Measurements from ENCODE around the gene CLMP. TPM values are rescaled to one million over a fixed set of nuclear protein-coding genes. Genes with fewer than 3 reads are reported as not detected.

The CLMP gene
- total and polyA plus RNA-seq, 2 donors (not counting 3 experiments of a cell fraction or from before 2014, with no cell fraction given), result 0.03 to 0.18 TPM

DNA sequence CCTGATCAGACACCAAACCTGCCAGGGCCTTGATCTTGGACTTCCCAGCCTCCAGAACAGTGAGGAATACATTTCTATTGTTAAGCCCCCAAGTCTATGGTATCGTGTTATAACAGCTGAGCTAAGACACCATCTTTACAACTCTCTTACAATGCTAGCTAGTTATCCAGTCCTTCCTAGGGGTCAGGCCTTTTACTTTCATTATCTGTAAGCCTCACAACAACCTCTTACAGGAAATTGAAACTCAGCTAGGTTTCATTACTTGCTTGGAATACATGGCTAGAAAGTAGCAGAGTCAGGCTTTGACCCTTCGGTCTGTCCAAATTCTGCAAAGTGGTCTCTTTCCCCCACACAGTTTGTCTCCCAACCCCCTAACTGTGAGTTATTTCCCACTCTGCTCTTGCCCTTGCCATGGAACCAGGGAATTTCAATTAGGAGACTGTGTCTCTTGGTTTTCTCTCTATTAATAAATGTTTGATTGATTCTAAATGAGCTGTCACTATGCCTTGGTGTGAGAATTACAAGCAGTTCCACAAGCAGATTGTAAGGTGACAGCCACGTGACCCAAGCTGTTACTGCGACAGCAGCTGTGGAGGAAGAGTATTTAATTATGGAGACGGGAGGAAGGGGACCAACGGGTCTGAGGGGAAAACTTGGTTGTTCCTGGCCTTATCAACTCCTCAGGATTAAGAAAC lies 38.4 kb upstream of the CLMP start:
- Histone ChIP-seq H3K27me3 (ENCODE audit: control insufficient read depth in 2 of 2, insufficient read depth in 2 of 2, low read length in 2 of 2) (no peaks in the 10 kb centered on the region), H3K27ac (ENCODE audit: insufficient read depth, low read depth, low read length) (no peak overlapping the region), H3K36me3 (ENCODE audit: control insufficient read depth in 2 of 2, extremely low read depth in 1 of 2, insufficient read depth in 2 of 2, low read length in 2 of 2) (no peaks in the 10 kb centered on the region), H3K9me3 (replicated peaks; ENCODE audit: control insufficient read depth, insufficient read depth, low read length) (no peaks in the 10 kb centered on the region), H3K9me1 (replicated peaks; ENCODE audit: control insufficient read depth, extremely low read depth, insufficient read depth, low read length) (no peaks in the 10 kb centered on the region), H3K9ac (replicated peaks; ENCODE audit: extremely low read depth, insufficient read depth, low read length) (no peak overlapping the region), H3K4me1 (ENCODE audit: control insufficient read depth, extremely low read depth, insufficient read depth, low read length) (no peaks in the 10 kb centered on the region), H3K79me2 (ENCODE audit: control insufficient read depth, insufficient read depth, low read length) (no peaks in the 10 kb centered on the region), H3K4me2 (ENCODE audit: insufficient read depth, low read length) (no peak overlapping the region), H2AFZ (ENCODE audit: low read depth, low read length) (no peak overlapping the region), H4K20me1 (replicated peaks; ENCODE audit: control insufficient read depth, extremely low read depth, insufficient read depth, low read length) (no peaks in the 10 kb centered on the region), H3K4me3 (replicated peaks in 1 of 3; ENCODE audit: insufficient read depth in 1 of 3, low read depth in 1 of 3, low read length in 3 of 3) (no peak overlapping the region)
- TF ChIP-seq CTCF (IDR thresholded peaks at IDR 0.05; ENCODE audit: extremely low read depth in 1 of 2, insufficient read depth in 1 of 2, low read depth in 1 of 2, low read length in 2 of 2) (no peak), EZH2 (IDR thresholded peaks at IDR 0.05; ENCODE audit: borderline replicate concordance, low read depth, low read length, severe bottlenecking) (no peak), POLR2A (IDR thresholded peaks at IDR 0.05; ENCODE audit: low read depth, low read length) (no peak), POLR2AphosphoS5 (IDR thresholded peaks at IDR 0.05; ENCODE audit: insufficient read depth, low read depth, low read length) (no peak), MYC (IDR thresholded peaks at IDR 0.05; ENCODE audit: low read depth, low read length) (no peak), FOS (IDR thresholded peaks at IDR 0.05; ENCODE audit: borderline replicate concordance, insufficient read depth, low read length) (no peak), GATA2 (IDR thresholded peaks at IDR 0.05; ENCODE audit: insufficient read depth, insufficient read length, low read depth, low read length) (no peak), JUN (IDR thresholded peaks at IDR 0.05; ENCODE audit: borderline replicate concordance, insufficient read depth, insufficient read length, low read depth) (no peak)
- TF ChIP-seq, protein P1, sequence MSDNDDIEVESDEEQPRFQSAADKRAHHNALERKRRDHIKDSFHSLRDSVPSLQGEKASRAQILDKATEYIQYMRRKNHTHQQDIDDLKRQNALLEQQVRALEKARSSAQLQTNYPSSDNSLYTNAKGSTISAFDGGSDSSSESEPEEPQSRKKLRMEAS (IDR thresholded peaks at IDR 0.05; ENCODE audit: insufficient read depth, insufficient read length), result no peak
- FAIRE-seq (no peak), DNase-seq (ENCODE audit: low read depth, low spot score) (no peak)
- ChIA-PET POLR2A (no interaction called here), CTCF (interaction anchor here (2.2 to 4.4 kb wide), 2 partner anchors 14 to 130 kb away, joined by 8 to 21 read pairs; no protein-coding TSS in a partner anchor)
- BruUV-seq (replicated peaks), result no TSS peak
- intact Hi-C loops (cut with micrococcal nuclease) (no loop called here), dilution Hi-C loops (cut with MboI; ENCODE audit: extremely low pct_ligation_motif_present, low sequenced_read_pairs) (no loop called here)
